HEK293 (cell line): ENCODE measurements around the gene KRTAP4-6.

Source experiments
- CTCF ChIP-seq: fragments of 450-650 bp; formaldehyde crosslinking; IDR thresholded peaks from 2 replicates; pipeline ENCODE4 v1.5.1; 2016; ENCODE audit warnings: missing biosample characterization, missing genetic modification characterization
- EGR2 ChIP-seq: fragments of 450-650 bp; formaldehyde crosslinking; IDR thresholded peaks from 2 replicates; pipeline ENCODE4 v1.5.1; 2016; ENCODE audit warnings: low read depth, missing biosample characterization, missing genetic modification characterization
- IKZF3 ChIP-seq: fragments of 450-650 bp; IDR thresholded peaks from 2 replicates; pipeline ENCODE4 v1.5.0; 2018; ENCODE audit warnings: missing biosample characterization, mild to moderate bottlenecking, missing genetic modification characterization, moderate library complexity
- KLF1 ChIP-seq: fragments of 450-650 bp; formaldehyde crosslinking; IDR thresholded peaks from 2 replicates; pipeline ENCODE4 v1.5.1; 2016; ENCODE audit warnings: missing biosample characterization, missing genetic modification characterization
- OSR2 ChIP-seq: fragments of 450-650 bp; formaldehyde crosslinking; IDR thresholded peaks from 2 replicates; pipeline ENCODE4 v1.5.1; 2016; ENCODE audit warnings: missing biosample characterization, missing genetic modification characterization
- PRDM6 ChIP-seq: fragments of 450-650 bp; formaldehyde crosslinking; IDR thresholded peaks from 2 replicates; pipeline ENCODE4 v1.5.1; 2017; ENCODE audit warnings: missing biosample characterization, missing genetic modification characterization
- SETDB1 ChIP-seq: IDR thresholded peaks from one replicate; pipeline ENCODE4 v1.6.1; 2017; ENCODE audit warnings: mild to moderate bottlenecking, low read length, moderate library complexity, mixed read lengths; ENCODE audit not compliant: insufficient read length
- YY1 ChIP-seq: fragments of 450-650 bp; formaldehyde crosslinking; IDR thresholded peaks from 2 replicates; pipeline ENCODE4 v1.5.1; 2018; ENCODE audit warnings: missing biosample characterization, missing genetic modification characterization
- ZIC2 ChIP-seq: fragments of 450-650 bp; formaldehyde crosslinking; IDR thresholded peaks from 2 replicates; pipeline ENCODE4 v1.5.1; 2016; ENCODE audit warnings: missing biosample characterization, missing genetic modification characterization
- ZNF2 ChIP-seq: fragments of 450-650 bp; formaldehyde crosslinking; IDR thresholded peaks from 2 replicates; pipeline ENCODE4 v1.5.1; 2016; ENCODE audit warnings: missing biosample characterization, missing genetic modification characterization
- ZNF214 ChIP-seq: fragments of 450-650 bp; formaldehyde crosslinking; IDR thresholded peaks from 2 replicates; pipeline ENCODE4 v1.5.1; 2017; ENCODE audit warnings: missing biosample characterization, mild to moderate bottlenecking, missing genetic modification characterization, borderline replicate concordance
- ZNF292 ChIP-seq: fragments of 450-650 bp; formaldehyde crosslinking; IDR thresholded peaks from 2 replicates; pipeline ENCODE4 v1.5.1; 2016; ENCODE audit warnings: low read depth, missing biosample characterization, missing genetic modification characterization, borderline replicate concordance
- ZNF792 ChIP-seq: fragments of 450-650 bp; formaldehyde crosslinking; IDR thresholded peaks from 2 replicates; pipeline ENCODE4 v1.5.1; 2016; ENCODE audit warnings: missing biosample characterization, missing genetic modification characterization
- ZSCAN5A ChIP-seq: fragments of 450-650 bp; formaldehyde crosslinking; IDR thresholded peaks from 2 replicates; pipeline ENCODE4 v1.5.1; 2016; ENCODE audit warnings: missing biosample characterization, missing genetic modification characterization

GRCh38 chr17:41126412-41126811 is 13.9 kb downstream of the KRTAP4-6 start:
- TF ChIP-seq ZIC2 (tag by site-specific recombination) (no peak), CTCF (tag by site-specific recombination) (no peak), YY1 (no peak), EGR2 (tag by site-specific recombination) (no peak), ZNF792 (no peak), ZNF214 (tag by site-specific recombination) (no peak), ZSCAN5A (tag by site-specific recombination) (no peak), OSR2 (tag by site-specific recombination) (no peak), PRDM6 (tag by site-specific recombination) (no peak), ZNF2 (no peak), ZNF292 (tag by site-specific recombination) (no peak), SETDB1 (no peak), IKZF3 (tag by site-specific recombination) (no peak), KLF1 (tag by site-specific recombination) (no peak)
